Loucy (cell line): Measurements from ENCODE around the gene BRCA1.
"Not testable (repeated sequence)": the region's sequence is repeated elsewhere in the genome, so short reads cannot be mapped to it uniquely, and the experiment has no call there.

Experiments
- H2AFZ ChIP-seq: fragments of 200-600 bp; sonication (generic); 2 replicates; pipeline ENCODE4 v1.6.0; 2016; ENCODE audit warnings: antibody characterized with exemption, mild to moderate bottlenecking, low read length, moderate library complexity
- H3F3A ChIP-seq: fragments of 200-600 bp; 2 replicates; pipeline ENCODE4 v1.6.0; 2016; ENCODE audit warnings: antibody characterized with exemption, low read depth, mild to moderate bottlenecking
- H3K27me3 ChIP-seq: fragments of 200-600 bp; sonication (generic); 2 replicates; pipeline ENCODE4 v1.6.1; 2014; ENCODE audit warnings: low read length, mild to moderate bottlenecking; ENCODE audit not compliant: insufficient read depth, poor library complexity, severe bottlenecking
- H3K36me3 ChIP-seq: fragments of 200-600 bp; sonication (generic); 2 replicates; pipeline ENCODE4 v1.6.1; 2016; ENCODE audit warnings: low read length; ENCODE audit not compliant: insufficient read depth
- H3K4me1 ChIP-seq: fragments of 200-600 bp; sonication (generic); 2 replicates; pipeline ENCODE4 v1.5.1; 2014; ENCODE audit warnings: low read length, mild to moderate bottlenecking; ENCODE audit not compliant: insufficient read depth, poor library complexity, severe bottlenecking
- H3K4me2 ChIP-seq: fragments of 200-600 bp; sonication (generic); 2 replicates; pipeline ENCODE4 v1.6.0; 2014; ENCODE audit warnings: antibody characterized with exemption, low read length, low read depth, mild to moderate bottlenecking; ENCODE audit not compliant: poor library complexity, severe bottlenecking
- H3K4me3 ChIP-seq: fragments of 200-600 bp; sonication (generic); 2 replicates; pipeline ENCODE4 v1.5.1; 2014; ENCODE audit warnings: low read length, mild to moderate bottlenecking, mixed read lengths; ENCODE audit not compliant: poor library complexity, severe bottlenecking
- H3K79me2 ChIP-seq: fragments of 200-600 bp; sonication (generic); 2 replicates; pipeline ENCODE4 v1.6.1; 2014; ENCODE audit warnings: low read length; ENCODE audit not compliant: insufficient read depth
- H3K9ac ChIP-seq: fragments of 200-600 bp; sonication (generic); 2 replicates; pipeline ENCODE4 v1.6.0; 2014; ENCODE audit warnings: mild to moderate bottlenecking, low read depth, low read length, moderate library complexity; ENCODE audit not compliant: poor library complexity, severe bottlenecking
- H3K9me2 ChIP-seq: fragments of 200-600 bp; sonication (generic); replicated peaks from 2 replicates; pipeline ENCODE4 v1.6.1; 2016; ENCODE audit warnings: low read depth, low read length, mixed read lengths
- H3K9me3 ChIP-seq: fragments of 200-600 bp; sonication (generic); 2 replicates; pipeline ENCODE4 v1.6.1; 2014; ENCODE audit warnings: mild to moderate bottlenecking, antibody characterized with exemption, low read length, low read depth; ENCODE audit not compliant: insufficient read depth
- H4K20me1 ChIP-seq: fragments of 200-600 bp; sonication (generic); 2 replicates; pipeline ENCODE4 v1.6.0; 2014; ENCODE audit warnings: antibody characterized with exemption, low read length, mild to moderate bottlenecking; ENCODE audit not compliant: insufficient read depth, poor library complexity, severe bottlenecking
- CTCF ChIP-seq: fragments of 200-600 bp; sonication (generic); conservative IDR thresholded peaks from 2 replicates; pipeline ENCODE4 v1.5.1; 2014; ENCODE audit warnings: mild to moderate bottlenecking, antibody characterized with exemption, low read length
- EZH2phosphoT487 ChIP-seq: fragments of 200-600 bp; IDR thresholded peaks from 2 replicates; pipeline ENCODE4 v1.6.1; 2018; ENCODE audit warnings: antibody characterized with exemption, mild to moderate bottlenecking, moderate library complexity, borderline replicate concordance

Gene BRCA1

GRCh38 chr17:43129671-43130010 is 4.5 kb upstream of the BRCA1 start:
- Histone ChIP-seq H3K9me2 (no peaks in the 10 kb centered on the region), H3K4me1 (peaks cover 8% of the 10 kb centered on the region), H3F3A (no peaks in the 10 kb centered on the region), H4K20me1 (no peaks in the 10 kb centered on the region), H3K36me3 (no peaks in the 10 kb centered on the region), H2AFZ (no peak overlapping the region), H3K4me3 (no peak overlapping the region), H3K9ac (no peak overlapping the region), H3K27me3 (no peaks in the 10 kb centered on the region), H3K79me2 (peaks cover 28% of the 10 kb centered on the region), H3K4me2 (no peak overlapping the region), H3K9me3 (no peaks in the 10 kb centered on the region)
- no peak for TF ChIP-seq CTCF
- no peak for TF ChIP-seq EZH2phosphoT487

- H2AFZ ChIP-seq, H3K9ac ChIP-seq, H3F3A ChIP-seq, H3K27me3 ChIP-seq, H3K4me3 ChIP-seq, H3K9me3 ChIP-seq, H4K20me1 ChIP-seq, H3K9me2 ChIP-seq, H3K36me3 ChIP-seq: not testable (repeated sequence)
- Histone ChIP-seq H3K79me2 (peaks cover 44% of the 10 kb centered on the region), H3K4me1 (peaks cover 13% of the 10 kb centered on the region), H3K4me2 (peak overlapping the region; percentile 77)
Measured at GRCh38 chr17:43127333-43127876, 2.2 kb upstream of the BRCA1 start.

DNA sequence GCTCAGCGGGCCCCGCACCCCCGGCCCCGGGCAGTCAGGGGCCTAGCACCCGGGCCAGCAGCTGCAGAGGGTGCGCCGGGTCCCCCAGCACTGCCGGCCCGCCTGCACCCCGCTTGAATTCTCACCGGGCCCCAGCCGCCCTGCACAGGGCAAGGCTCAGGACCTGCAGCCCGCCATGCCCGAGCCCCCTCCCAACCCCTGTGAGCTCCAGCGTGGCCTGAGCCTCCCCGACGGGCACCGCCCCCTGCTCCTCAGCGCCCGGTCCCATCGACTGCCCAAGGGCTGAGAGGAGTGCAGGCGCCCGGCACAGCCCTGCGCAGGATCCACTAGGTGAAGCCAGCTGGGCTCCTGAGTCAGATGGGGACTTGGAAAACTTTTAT is 1.7 kb upstream of the BRCA1 start:
- no peaks in the 10 kb centered on the region for H3K9me3 ChIP-seq
- no peaks in the 10 kb centered on the region for H3K36me3 ChIP-seq
- no peaks in the 10 kb centered on the region for H4K20me1 ChIP-seq
- no peak overlapping the region for H2AFZ ChIP-seq
- TF ChIP-seq CTCF (no peak), EZH2phosphoT487 (no peak)
- peaks cover 13% of the 10 kb centered on the region for H3K4me1 ChIP-seq
- peaks cover 44% of the 10 kb centered on the region for H3K79me2 ChIP-seq
- no peaks in the 10 kb centered on the region for H3F3A ChIP-seq
- H3K9me2 ChIP-seq: no peaks in the 10 kb centered on the region
- H3K4me2 ChIP-seq: peak overlapping the region; percentile 77
- no peak overlapping the region for H3K9ac ChIP-seq
- no peaks in the 10 kb centered on the region for H3K27me3 ChIP-seq
- H3K4me3 ChIP-seq: peak overlapping the region; percentile 96
